ENCODE measurements around the gene TM6SF1. TPM values are rescaled to one million over a fixed set of nuclear protein-coding genes. Genes with fewer than 3 reads are reported as not detected.

The TM6SF1 gene
- polyA plus RNA-seq (0.16 TPM in 1 of 2 replicates, not detected in the other), polyA minus RNA-seq (0.49 and 1.5 TPM in 2 replicates)

DNA sequence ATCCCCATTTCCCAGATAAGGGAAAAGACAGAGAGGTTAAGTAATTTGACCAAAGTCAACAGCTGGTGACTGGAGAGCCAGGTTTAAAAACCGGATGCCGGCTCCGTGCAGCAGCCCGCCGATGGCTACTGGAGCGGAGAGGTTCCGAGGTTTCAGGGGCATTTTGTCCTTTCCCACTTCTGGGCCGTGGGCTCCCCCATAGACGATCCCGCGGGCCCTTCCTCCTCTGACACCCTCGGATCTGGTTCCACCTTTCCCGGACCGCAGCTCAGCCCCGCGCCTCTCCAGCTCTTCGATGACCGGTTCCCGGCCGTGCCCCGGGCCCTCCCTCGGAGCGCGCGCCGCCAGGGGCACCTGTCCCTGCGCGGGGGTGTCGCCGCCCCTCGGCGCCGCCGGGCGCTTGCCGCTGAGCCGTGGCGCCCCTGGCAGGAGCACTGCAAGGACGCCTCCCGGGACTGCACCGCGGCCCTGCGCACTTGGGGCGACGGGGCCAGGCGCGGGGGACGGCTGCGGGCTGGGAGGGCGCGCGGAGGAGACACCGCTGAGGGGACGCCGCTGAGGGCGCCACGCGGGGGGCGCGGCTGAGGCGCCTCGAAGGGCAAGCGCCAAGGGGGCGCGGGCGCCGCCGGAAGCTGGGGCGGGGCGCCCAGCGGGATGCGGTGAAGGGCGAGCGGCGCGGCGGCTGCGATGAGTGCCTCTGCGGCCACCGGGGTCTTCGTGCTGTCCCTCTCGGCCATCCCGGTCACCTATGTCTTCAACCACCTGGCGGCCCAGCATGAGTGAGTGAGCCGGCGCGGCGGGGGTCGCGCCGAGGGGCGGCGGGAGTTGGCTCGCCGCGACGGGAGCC lies at the start of gene TM6SF1:
Gene TM6SF1 (plus strand): TSS at position 652 of the 847 bp plus-strand sequence. CDS start 36 bp downstream, at position 688.
- Histone ChIP-seq H3K27me3 (ENCODE audit: insufficient read depth, low read depth, low read length) (peaks cover 25% of the 10 kb centered on the region), H3K9ac (ENCODE audit: low read length) (peak within 1 kb of the TSS; percentile 20), H3F3A (ENCODE audit: insufficient read depth, low read length, poor library complexity, severe bottlenecking) (no peaks in the 10 kb centered on the region), H3K36me3 (ENCODE audit: insufficient read depth, low read length) (peaks cover 5% of the 10 kb centered on the region), H3K27ac (ENCODE audit: low read length) (no peak within 1 kb of the TSS), H3K9me2 (ENCODE audit: insufficient read depth, low read length) (no peaks in the 10 kb centered on the region), H3K4me3 (ENCODE audit: low read length) (peak within 1 kb of the TSS; percentile 60), H3K9me3 (ENCODE audit: low read length) (no peaks in the 10 kb centered on the region), H2AFZ (ENCODE audit: low read depth, low read length) (no peak within 1 kb of the TSS), H4K20me1 (ENCODE audit: insufficient read depth) (no peaks in the 10 kb centered on the region), H3K79me2 (replicated peaks; ENCODE audit: insufficient read depth, low read length) (no peaks in the 10 kb centered on the region), H3K4me2 (ENCODE audit: low read length) (no peak within 1 kb of the TSS)
- TF ChIP-seq POLR2AphosphoS5 (IDR thresholded peaks at IDR 0.05) (no peak), RAD21 (conservative IDR thresholded peaks at IDR 0.05) (no peak), REST (IDR thresholded peaks at IDR 0.05; ENCODE audit: borderline replicate concordance) (no peak), SMC3 (conservative IDR thresholded peaks at IDR 0.05; ENCODE audit: poor library complexity) (no peak), MXI1 (conservative IDR thresholded peaks at IDR 0.05; ENCODE audit: poor library complexity, severe bottlenecking) (no peak), TAF1 (IDR thresholded peaks at IDR 0.05; ENCODE audit: low read depth) (no peak), EZH2 (IDR thresholded peaks at IDR 0.05; ENCODE audit: borderline replicate concordance, insufficient read depth, low read length, poor library complexity, severe bottlenecking) (no peak), EP300 (conservative IDR thresholded peaks at IDR 0.05; ENCODE audit: poor library complexity, severe bottlenecking) (no peak)
- TF ChIP-seq, protein P1, sequence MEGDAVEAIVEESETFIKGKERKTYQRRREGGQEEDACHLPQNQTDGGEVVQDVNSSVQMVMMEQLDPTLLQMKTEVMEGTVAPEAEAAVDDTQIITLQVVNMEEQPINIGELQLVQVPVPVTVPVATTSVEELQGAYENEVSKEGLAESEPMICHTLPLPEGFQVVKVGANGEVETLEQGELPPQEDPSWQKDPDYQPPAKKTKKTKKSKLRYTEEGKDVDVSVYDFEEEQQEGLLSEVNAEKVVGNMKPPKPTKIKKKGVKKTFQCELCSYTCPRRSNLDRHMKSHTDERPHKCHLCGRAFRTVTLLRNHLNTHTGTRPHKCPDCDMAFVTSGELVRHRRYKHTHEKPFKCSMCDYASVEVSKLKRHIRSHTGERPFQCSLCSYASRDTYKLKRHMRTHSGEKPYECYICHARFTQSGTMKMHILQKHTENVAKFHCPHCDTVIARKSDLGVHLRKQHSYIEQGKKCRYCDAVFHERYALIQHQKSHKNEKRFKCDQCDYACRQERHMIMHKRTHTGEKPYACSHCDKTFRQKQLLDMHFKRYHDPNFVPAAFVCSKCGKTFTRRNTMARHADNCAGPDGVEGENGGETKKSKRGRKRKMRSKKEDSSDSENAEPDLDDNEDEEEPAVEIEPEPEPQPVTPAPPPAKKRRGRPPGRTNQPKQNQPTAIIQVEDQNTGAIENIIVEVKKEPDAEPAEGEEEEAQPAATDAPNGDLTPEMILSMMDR (IDR thresholded peaks at IDR 0.05; ENCODE audit: poor library complexity, severe bottlenecking), result no peak

GRCh38 chr15:83057696-83058376 lies 49.6 kb upstream of the TM6SF1 start:
- Histone ChIP-seq H3K9me2 (ENCODE audit: insufficient read depth, low read length) (no peaks in the 10 kb centered on the region), H3K79me2 (replicated peaks; ENCODE audit: insufficient read depth, low read length) (peaks cover 31% of the 10 kb centered on the region), H3K4me2 (ENCODE audit: low read length) (no peak overlapping the region), H4K20me1 (ENCODE audit: insufficient read depth) (no peaks in the 10 kb centered on the region), H3K27me3 (ENCODE audit: insufficient read depth, low read depth, low read length) (no peaks in the 10 kb centered on the region), H3K27ac (ENCODE audit: low read length) (no peak overlapping the region), H3K4me3 (ENCODE audit: low read length) (no peak overlapping the region), H2AFZ (ENCODE audit: low read depth, low read length) (no peak overlapping the region), H3K36me3 (ENCODE audit: insufficient read depth, low read length) (no peaks in the 10 kb centered on the region), H3K9ac (ENCODE audit: low read length) (no peak overlapping the region), H3K9me3 (ENCODE audit: low read length) (no peaks in the 10 kb centered on the region), H3F3A (ENCODE audit: insufficient read depth, low read length, poor library complexity, severe bottlenecking) (no peaks in the 10 kb centered on the region)
- TF ChIP-seq RAD21 (conservative IDR thresholded peaks at IDR 0.05), result no peak
- no peak for TF ChIP-seq EP300 (conservative IDR thresholded peaks at IDR 0.05; ENCODE audit: poor library complexity, severe bottlenecking)
- TF ChIP-seq POLR2AphosphoS5 (IDR thresholded peaks at IDR 0.05), result no peak
- no peak for TF ChIP-seq SMC3 (conservative IDR thresholded peaks at IDR 0.05; ENCODE audit: poor library complexity)
- TF ChIP-seq EZH2 (IDR thresholded peaks at IDR 0.05; ENCODE audit: borderline replicate concordance, insufficient read depth, low read length, poor library complexity, severe bottlenecking), result no peak
